ENCODE data around the gene RFX4.

RFX4 gene

DNA sequence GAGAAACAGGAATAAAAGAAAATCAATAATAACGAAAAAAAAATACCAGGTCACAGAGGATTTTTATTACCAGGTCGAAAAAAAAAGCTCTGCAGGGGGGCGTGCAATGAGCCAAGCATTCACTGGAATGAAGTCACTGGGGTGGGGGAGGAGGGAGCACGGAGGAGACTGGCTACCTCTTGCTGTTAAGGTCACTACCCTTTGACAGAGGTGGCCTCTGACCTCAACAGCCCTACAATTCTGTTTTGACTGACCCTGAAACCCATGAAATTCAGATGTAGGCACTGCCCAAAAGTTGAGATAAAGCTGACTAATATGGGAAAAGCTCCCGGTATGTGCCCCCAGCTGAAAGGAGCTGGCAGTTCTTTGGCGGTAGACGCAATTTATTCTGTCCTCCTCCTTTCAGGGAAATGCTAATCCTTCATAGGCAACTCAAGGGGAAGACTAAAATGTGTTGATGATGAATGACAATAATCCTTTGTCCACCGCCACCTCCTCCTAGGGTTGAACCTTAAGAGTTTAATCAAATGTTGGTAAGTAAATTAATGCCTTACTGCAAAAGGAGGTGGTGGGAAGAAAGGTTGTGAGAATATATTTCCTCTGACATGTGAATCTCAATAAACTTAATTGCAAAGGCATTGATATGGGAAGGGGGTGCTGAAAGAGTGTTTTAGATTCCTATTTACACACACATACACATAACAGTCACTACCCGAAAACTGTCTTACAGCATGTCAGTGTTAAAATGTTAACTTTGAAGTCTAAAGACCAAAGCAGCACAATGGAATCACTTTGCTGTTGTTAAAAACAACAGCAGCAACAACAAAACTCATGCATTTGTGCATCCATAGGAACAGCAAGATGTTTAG lies 185.4 kb downstream of the RFX4 start:
- DNase-seq: no peak

DNA sequence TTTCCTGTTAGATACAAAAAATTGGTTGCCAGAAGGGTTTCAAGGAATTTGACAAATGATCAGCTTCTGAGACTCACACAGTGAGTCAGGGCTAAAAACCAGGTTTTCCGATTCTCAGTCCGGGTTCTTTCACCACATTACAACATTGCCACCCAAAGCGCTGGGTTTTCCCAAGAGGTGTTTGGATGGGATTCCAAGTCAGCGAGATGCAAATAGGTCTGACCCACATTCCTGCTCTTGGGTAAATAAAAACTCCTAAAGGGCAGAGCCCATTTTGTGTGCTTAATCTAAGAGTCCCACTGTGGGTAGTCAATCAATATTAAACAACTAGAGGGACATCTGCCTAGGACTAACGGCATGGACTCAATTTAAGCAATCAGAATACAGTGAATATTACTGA lies 186.3 kb downstream of the RFX4 start:
- no peak for DNase-seq

DNA sequence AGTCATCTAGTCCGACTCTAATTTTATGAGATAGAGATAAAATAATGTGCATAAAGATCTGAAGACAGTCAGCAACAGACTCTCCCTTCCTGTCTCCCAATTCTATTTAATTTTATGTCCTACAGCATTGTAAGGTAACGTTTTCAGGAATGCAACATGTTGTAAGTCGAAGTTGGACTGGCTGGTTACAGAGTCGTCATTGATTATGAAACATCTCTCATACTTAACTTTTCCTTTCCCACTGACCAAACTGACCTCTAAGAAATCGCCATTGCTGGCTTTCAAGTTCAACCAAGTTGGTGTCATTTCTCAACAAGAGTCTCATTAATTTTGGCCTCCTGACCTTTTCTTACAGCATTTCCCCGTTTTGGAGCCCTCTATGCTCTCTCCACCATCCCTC lies 186.7 kb downstream of the RFX4 start:
- DNase-seq: no peak

DNA sequence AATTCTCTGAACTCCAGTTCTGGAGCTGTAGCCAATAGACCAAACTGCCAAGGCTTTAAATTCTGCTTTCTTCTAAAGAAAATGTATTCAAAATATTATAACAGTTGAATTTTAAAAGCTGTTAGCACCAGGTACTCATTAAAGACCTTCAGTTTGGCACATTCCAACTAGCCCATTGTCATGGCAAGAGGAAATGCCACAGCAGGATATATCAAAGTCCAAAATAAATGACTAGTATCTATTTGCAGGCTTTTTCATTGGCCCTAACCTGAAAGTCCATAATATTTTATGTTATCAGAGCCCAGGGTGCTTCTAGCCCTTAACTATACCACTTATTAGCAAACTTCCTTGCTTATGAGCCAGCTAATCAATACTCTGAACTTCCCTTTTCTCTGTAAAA lies 188.6 kb downstream of the RFX4 start:
- DNase-seq: no peak

DNA sequence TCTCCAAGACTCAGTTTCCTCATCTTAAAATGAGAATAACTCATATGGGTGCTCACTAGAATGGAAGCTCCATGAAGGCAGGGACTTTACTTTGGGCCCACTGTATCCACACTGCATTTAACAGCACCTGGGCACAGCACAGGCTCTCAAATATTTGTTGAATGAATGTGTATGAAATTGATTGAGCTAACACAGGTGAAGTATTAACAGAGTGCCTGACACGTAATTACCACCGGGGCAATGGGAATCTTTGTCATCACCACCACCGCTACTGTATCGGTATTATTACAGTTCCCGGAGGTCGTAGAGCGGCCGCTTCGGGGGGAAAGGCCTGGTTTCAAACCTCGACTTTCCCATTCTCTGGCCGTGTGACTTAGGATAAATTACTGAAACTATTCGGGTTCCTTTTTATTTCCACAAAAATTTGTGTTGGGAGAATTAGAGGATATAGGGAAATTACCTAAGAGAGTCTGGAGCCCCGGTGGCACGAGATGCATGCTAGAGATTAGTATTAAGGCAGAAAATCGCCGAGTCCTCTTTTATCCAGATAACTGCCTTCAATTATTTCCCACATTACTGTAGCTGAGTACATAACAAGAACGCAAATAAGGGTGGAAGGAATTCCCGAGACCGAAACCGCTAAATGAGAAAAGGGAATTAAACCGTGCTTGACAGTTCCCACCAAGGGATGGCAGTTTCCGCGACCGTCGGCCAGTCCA lies 190.6 kb downstream of the RFX4 start:
- DNase-seq: no peak

DNA sequence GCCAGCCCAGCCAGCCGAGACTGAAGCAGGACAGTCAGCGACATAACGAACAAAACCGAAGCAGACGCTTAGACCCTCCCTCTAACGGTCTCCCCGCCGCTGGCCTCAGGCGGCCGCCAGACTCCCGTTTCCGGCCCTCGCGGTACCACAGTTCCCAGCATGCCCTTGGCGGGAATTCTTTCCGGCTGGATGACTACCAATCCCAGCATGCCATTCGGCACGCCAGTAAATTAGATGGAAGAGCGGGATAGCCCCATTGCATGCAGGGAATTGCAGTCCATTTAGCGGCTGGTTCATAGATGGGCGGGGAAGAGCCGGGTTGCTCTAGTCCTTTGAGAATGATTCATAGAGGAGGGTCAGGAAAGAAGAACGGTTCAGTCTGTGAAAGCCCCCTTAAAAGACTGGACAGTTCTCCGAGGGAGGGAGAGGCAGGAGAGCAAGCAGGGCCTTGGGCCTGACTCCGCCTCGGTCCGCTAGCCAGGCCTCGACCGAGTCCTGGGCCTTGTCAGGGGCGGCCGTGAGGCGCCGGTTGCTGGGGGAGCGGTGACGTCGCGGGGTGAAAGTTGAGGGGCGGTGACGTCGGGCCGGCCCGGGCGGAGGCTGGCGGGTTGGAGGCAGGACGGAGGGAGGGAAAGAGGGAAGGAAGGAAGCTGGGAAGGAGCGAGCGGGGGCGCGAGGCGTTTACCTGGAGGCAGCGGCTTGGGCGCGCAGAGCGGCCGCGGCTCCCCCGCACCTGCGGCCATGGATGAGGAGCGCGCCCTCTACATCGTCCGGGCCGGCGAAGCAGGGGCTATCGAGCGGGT lies 191.4 kb downstream of the RFX4 start, which contains the start of gene RIC8B:
TSS of gene RIC8B (plus strand) at position 678 of the 803 bp plus-strand sequence. CDS start at position 742, 64 bp downstream.
- peak; percentile 99 for DNase-seq

DNA sequence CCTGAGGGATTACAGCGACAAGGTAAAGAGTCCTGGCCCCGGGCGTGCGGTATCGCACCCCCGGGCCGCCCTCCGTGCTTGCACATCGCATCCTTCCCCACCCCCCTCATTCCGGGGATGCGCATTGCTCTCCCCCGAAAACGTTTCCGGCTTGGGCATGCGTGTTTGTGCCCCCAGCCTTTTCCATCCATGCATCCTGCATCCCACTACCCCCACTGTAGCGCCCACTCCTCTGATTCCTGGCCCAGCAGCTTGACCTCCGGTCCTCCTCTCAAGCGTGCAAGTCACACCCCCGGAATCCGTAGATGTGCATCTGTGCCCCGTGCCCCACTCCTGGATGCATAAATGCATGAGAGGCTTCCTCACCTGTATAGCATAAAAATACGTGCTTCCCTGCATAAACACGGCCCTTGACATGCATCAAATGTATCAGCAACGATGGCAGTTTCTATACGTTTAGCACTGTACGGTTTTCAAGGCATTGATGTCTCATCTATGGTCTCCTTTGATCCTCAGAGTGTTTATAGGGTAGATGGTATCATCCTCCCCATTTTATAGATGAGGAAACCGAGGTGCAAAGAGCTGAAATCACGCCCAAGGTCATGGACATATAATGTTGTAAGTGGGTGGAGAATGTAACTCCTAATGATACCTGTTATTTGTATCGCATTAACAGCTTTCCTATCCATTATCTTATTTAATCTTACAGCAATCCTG lies 192.2 kb downstream of the RFX4 start:
- DNase-seq: peak; percentile 3

DNA sequence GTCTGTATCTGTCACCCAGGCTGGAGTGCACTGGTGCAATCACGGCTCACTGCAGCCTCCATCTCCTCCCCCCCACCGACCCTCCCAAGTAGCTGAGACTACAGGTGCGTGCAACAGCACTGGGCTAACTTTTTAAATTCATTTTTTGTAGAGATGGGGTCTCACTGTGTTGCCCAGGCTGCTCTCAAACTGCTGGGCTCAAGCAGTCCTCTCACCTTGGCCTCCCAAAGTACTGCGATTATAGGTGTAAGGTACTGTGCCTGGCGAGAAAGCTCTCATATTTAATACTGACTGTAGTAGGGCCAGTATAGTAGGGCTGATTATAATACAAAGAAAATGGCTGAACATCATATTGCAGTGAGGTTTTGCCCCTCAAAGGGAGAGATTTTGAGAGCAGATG lies 194.1 kb downstream of the RFX4 start:
- no peak for DNase-seq

DNA sequence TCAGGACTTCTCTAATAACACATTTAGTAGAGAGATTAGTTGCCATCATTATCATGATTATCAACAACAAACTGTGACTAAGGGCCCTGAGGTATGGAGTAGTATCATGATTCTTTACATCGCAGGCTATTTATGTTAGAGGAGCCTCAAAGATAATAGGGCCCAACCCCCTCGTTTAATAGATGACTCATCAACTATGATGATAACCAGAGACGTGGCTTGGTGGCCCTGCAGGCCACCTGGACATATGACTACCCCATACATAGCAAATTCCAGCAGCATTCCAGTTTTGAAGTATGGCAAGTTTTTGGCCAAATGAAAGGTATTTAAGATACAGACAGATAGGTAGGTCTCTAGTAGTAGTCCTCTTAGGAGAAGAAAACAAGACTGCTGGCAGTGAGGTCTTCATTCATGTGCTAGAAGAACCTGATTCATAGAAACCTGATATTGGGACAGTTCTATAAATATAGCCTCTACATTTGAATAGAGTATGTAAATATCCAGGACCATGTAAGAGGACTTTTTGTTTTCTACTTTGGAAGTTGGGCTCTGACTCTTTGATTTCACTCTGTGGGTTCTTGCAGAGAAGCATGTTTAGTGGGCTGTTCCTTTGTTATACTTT lies 197.3 kb downstream of the RFX4 start:
- DNase-seq: peak; percentile 10

DNA sequence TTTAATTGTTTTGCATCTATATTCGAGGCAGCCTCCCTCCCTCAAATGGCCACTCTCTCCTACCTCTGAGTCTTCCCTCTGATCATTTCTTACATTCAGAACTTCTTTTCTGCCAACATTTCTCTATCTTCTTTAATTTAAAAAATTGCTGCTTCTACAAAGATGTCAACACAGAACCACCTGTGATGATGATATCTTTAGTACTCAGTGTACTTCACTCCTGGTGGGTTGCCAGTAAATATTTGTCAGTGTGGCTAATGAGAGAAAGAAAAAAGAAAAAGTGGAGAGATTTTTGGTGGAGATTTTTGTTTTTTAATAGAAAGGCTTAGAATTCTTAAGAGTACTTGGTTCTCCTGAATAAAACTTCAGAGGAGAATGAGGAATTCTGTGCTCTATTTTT lies 199.8 kb downstream of the RFX4 start:
- no peak for DNase-seq

DNA sequence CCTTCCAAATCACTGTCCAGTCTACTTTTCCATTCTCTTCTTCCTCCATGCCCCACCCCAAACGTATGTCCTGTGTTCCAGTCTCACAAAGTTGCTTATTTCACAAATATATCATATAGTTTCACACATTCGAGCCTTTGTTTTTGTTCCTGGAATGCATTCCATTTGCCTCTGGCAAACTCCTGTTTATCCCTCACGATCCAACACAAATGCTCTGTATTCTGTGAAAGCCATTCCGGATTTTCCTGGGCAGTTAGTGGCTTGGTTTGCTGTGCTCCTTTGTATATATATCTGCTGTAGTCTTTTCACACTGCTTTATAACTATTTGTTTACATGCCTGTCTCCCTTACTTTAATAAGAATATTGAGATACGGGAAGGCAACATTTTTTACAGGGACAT lies 200.7 kb downstream of the RFX4 start:
- no peak for DNase-seq

DNA sequence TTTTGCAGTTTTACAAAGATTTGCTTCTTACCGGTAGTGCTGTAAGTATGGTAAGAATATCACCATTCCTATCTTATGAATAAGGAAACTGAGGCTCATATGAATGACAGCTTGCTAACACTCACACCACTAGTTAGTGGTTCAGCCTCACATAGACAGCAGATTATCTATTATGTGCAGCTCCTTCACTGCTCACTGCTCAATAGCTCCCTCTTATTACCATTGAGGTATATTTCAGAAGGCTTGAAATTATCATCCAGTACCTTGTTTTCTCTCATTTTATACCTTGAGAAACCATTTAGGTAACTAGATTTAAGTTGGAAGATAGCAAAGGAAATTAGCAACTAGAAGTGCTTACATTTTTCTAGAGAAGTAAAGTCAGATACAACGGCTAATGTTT lies 207.2 kb downstream of the RFX4 start:
- peak; percentile 35 for DNase-seq

DNA sequence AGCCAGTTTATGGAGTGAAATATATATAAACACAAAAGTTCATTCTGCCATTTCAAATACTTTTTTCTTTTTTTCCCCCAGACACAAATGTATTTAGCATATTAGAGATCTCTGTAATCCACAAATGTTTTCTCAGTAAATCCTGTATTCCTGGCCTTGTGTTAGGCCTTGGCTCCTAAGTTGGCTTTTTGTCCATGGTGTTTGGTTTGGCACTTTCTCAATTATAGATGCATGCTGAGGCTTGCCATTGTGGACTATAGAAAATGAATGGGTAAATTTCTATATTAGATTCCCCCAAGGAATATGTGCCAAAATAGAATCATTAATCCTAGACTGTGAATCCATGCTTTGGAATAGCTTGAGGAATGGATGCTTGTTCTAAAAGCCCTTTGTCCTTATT lies 208.7 kb downstream of the RFX4 start:
- DNase-seq: no peak

DNA sequence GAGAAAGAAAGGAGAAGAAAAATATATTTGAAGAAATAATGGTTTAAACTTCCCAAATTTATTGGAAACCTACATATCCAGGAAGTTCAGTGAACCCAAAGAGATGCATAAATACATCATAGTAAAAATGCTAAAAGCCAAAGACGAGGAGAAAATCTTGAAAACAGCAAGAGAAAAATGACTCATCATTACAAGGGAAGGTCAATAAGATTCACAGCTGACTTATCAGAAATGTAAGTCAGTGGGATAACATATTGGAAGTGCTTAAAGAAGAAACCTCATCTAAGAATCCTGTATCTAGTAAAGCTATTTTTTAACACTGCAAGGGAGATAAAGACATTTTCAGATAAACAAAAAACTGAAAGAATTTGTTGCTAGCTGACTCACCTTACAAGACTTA lies 211.6 kb downstream of the RFX4 start:
- DNase-seq: no peak

DNA sequence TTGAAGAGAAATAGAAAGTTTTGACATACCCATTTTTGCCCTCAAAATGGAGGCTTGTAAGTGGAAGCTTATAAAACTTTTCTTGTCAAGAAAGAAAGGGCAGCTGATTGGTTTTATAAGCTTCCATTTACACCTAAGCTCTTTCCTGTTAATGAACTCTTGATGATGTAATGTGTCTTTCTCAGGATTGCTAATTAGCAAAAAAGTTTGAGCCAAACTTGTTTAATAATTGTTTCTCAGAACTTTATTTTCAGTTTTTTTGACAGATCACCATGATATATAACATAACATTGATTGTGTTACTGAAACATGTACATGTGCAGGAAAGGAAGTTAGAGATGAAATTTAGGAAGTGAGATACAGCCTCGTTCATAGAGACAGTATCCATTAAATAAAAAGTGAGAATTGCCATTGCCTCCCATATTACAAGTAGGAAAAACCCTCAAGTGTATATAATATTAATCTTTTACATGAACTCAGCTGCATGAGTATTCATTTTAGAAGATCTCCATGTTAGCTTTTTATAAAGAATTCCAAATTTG lies 218.4 kb downstream of the RFX4 start:
- DNase-seq: no peak

DNA sequence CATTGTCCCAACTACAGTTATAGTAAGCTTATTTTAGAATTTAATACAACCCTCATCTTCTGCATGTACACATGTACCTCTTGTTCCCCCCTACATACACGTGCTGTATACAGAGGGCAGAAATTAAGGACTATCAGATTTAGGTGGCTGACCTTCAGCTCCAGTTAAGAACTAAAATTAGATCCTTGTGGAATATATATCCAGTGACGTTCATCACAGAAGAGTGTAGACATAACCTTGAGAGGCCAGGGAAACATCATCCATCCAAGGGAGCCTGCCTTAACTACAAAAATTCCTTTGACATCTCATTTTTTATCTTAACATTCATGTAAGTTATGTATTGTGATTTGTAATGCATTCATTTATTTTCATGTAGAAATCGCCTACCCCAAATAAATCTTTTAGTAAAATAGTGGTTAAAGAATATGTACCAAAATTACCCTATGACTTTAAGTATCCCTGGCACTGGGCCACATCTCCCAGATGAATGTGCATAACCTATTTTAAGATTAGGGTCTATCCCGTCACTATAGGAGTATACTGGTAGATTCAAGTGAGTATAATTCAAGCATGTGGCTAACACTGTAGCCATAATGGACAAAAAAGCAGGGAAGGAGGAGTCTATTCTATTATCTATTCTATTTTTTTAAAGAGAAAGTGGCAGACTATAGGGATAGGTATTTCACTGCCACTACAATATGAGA lies 219.2 kb downstream of the RFX4 start:
- no peak for DNase-seq

DNA sequence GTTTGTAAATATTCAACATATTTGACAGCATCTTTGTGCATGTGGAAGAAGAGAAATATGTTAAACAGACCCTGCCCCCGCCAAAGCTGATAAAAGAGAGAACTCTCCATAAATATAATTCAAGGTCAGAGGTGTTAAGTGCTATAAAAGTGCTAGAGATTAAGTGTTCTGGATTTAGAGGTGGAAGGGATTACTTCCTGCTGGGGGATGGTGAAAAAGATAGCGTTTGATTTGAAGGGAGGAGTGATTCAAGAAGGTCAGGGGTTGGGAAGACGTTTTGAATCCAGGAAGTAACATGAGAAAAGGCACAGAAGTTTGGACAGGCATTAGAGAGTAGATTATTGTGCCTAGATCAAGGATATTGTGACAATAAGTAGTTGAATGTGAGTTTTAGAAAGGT lies 221.9 kb downstream of the RFX4 start:
- no peak for DNase-seq

Measured in NCI-H1417 treated with DMSO at 0.1 percent for 48 hours (cell line).